ENCODE results near the gene ARL6IP5.

The ARL6IP5 gene

GRCh38 chr3:69058180-69058946 lies 26.4 kb upstream of the ARL6IP5 start:
- ChIA-PET POLR2A (no interaction called here), CTCF (interaction anchor here (1.0 to 1.2 kb wide), 2 partner anchors 12 to 23 kb away, joined by 4 to 5 read pairs; no protein-coding TSS in a partner anchor)
- DNase-seq (ENCODE audit: extremely low spot score): peak; percentile 29
- TF ChIP-seq CTCF (IDR thresholded peaks at IDR 0.05; ENCODE audit: control extremely low read depth, extremely low read depth, low read depth, missing control alignments): no peak

- no peak for TF ChIP-seq CTCF (IDR thresholded peaks at IDR 0.05; ENCODE audit: control extremely low read depth, extremely low read depth, low read depth, missing control alignments)
- CTCF ChIA-PET: interaction anchor here (1.0 to 1.2 kb wide), 2 partner anchors 12 to 23 kb away, joined by 4 to 5 read pairs; no protein-coding TSS in a partner anchor
- POLR2A ChIA-PET: no interaction called here
- no peak for DNase-seq (ENCODE audit: extremely low spot score)
These were observed 25.9 kb upstream of the ARL6IP5 start for GRCh38 chr3:69058947-69059224.

- ChIA-PET CTCF (interaction anchor here (0.9 to 1.5 kb wide), 2 partner anchors 46 to 247 kb away, joined by 3 read pairs; partner anchors contain the start of gene EOGT), POLR2A (no interaction called here)
- no peak for DNase-seq (ENCODE audit: extremely low spot score)
- no peak for TF ChIP-seq CTCF (IDR thresholded peaks at IDR 0.05; ENCODE audit: control extremely low read depth, extremely low read depth, low read depth, missing control alignments)
These were observed 25.0 kb upstream of the ARL6IP5 start for GRCh38 chr3:69059688-69060087.

GRCh38 chr3:69063636-69064035 lies 21.1 kb upstream of the ARL6IP5 start:
- POLR2A ChIA-PET: interaction anchor here (0.7 to 0.9 kb wide), 2 partner anchors 11 to 18 kb away, joined by 3 read pairs; partner anchors contain the start of gene TMF1
- no peak for TF ChIP-seq CTCF (IDR thresholded peaks at IDR 0.05; ENCODE audit: control extremely low read depth, extremely low read depth, low read depth, missing control alignments)
- no peak for DNase-seq (ENCODE audit: extremely low spot score)
- CTCF ChIA-PET: interaction anchor here (0.8 to 2.0 kb wide), 3 partner anchors 11 to 26 kb away, joined by 3 to 5 read pairs (median 4); no protein-coding TSS in a partner anchor

- no peak for DNase-seq (ENCODE audit: extremely low spot score)
- CTCF ChIA-PET: no interaction called here
- POLR2A ChIA-PET: no interaction called here
- TF ChIP-seq CTCF (IDR thresholded peaks at IDR 0.05; ENCODE audit: control extremely low read depth, extremely low read depth, low read depth, missing control alignments): no peak
These were observed 19.3 kb upstream of the ARL6IP5 start for GRCh38 chr3:69065318-69065964.

GRCh38 chr3:69066121-69066520 lies 18.6 kb upstream of the ARL6IP5 start:
- no peak for DNase-seq (ENCODE audit: extremely low spot score)
- TF ChIP-seq CTCF (IDR thresholded peaks at IDR 0.05; ENCODE audit: control extremely low read depth, extremely low read depth, low read depth, missing control alignments): no peak
- ChIA-PET CTCF (interaction anchor here (1.0 kb wide), 1 partner anchor 9 kb away, joined by 4 read pairs; no protein-coding TSS in a partner anchor), POLR2A (no interaction called here)

Measured in GM10248 (cell line).